Neuronal stem cell (in vitro differentiated cells): ENCODE data around the gene ABR.

Experiments used
- DNase-seq: peaks from one replicate; pipeline ENCODE4 v3.0.0-alpha.2; 2013; ENCODE audit warnings: low spot score
- H2AFZ ChIP-seq: one replicate; pipeline ENCODE4 v1.6.1; 2013; ENCODE audit warnings: mild to moderate bottlenecking, low read length, inconsistent platforms
- H2AK5ac ChIP-seq: 2 replicates; pipeline ENCODE4 v1.6.1; 2013; ENCODE audit warnings: low read depth, mild to moderate bottlenecking, inconsistent platforms, low read length, moderate library complexity, mixed read lengths
- H2BK120ac ChIP-seq: 2 replicates; pipeline ENCODE4 v1.6.1; 2013; ENCODE audit warnings: low read depth, mild to moderate bottlenecking, inconsistent platforms, low read length, moderate library complexity, mixed read lengths
- H2BK12ac ChIP-seq: one replicate; pipeline ENCODE4 v1.6.1; 2013; ENCODE audit warnings: low read length, inconsistent platforms
- H2BK15ac ChIP-seq: 2 replicates; pipeline ENCODE4 v1.6.1; 2013; ENCODE audit warnings: mild to moderate bottlenecking, low read length, inconsistent platforms, mixed read lengths
- H2BK5ac ChIP-seq: one replicate; pipeline ENCODE4 v1.6.1; 2013; ENCODE audit warnings: inconsistent platforms, mild to moderate bottlenecking, low read length, moderate library complexity
- H3K14ac ChIP-seq: one replicate; pipeline ENCODE4 v1.6.1; 2013; ENCODE audit warnings: low read length, inconsistent platforms
- H3K18ac ChIP-seq: 2 replicates; pipeline ENCODE4 v1.6.1; 2013; ENCODE audit warnings: low read length, inconsistent platforms
- H3K23ac ChIP-seq: 2 replicates; pipeline ENCODE4 v1.6.1; 2013; ENCODE audit warnings: low read depth, mild to moderate bottlenecking, mixed read lengths, low read length, inconsistent platforms; ENCODE audit not compliant: poor library complexity
- H3K27ac ChIP-seq: replicated peaks from 3 replicates; pipeline ENCODE4 v1.5.1; 2013; ENCODE audit warnings: low read length, inconsistent platforms
- H3K27me3 ChIP-seq, 3 experiments: 2 replicates each; pipeline ENCODE4 v1.6.1; 2013; ENCODE audit warnings: low read length in 3 of 3, mild to moderate bottlenecking in 2 of 3, inconsistent platforms in 1 of 3, low read depth in 1 of 3, mixed read lengths in 1 of 3, moderate library complexity in 1 of 3; ENCODE audit not compliant: control insufficient read depth in 3 of 3, insufficient read depth in 3 of 3
- H3K36me3 ChIP-seq, 2 donors: replicated peaks in 1 of 2; 2 replicates each; pipeline ENCODE4 v1.6.1; 2013; ENCODE audit warnings: low read length in 2 of 2; ENCODE audit not compliant: control insufficient read depth in 2 of 2, insufficient read depth in 2 of 2
- H3K4ac ChIP-seq: 2 replicates; pipeline ENCODE4 v1.6.1; 2013; ENCODE audit warnings: inconsistent platforms, mild to moderate bottlenecking, low read length, moderate library complexity
- H3K4me1 ChIP-seq, 2 donors: 1 replicate in 1 of 2; 2 replicates in 1 of 2; pipeline ENCODE4 v1.6.1; 2013; ENCODE audit warnings: low read length in 2 of 2, low read depth in 1 of 2; ENCODE audit not compliant: control insufficient read depth in 2 of 2, insufficient read depth in 1 of 2
- H3K4me2 ChIP-seq: one replicate; pipeline ENCODE4 v1.6.1; 2013; ENCODE audit warnings: mild to moderate bottlenecking, low read length, inconsistent platforms; ENCODE audit not compliant: insufficient read depth, poor library complexity, severe bottlenecking
- H3K4me3 ChIP-seq, 2 donors: 2 replicates each; pipeline ENCODE4 v1.5.1; 2013; ENCODE audit warnings: low read length in 2 of 2, mild to moderate bottlenecking in 2 of 2, inconsistent platforms in 1 of 2, moderate library complexity in 1 of 2
- H3K79me1 ChIP-seq: one replicate; pipeline ENCODE4 v1.6.1; 2013; ENCODE audit warnings: low read depth, mild to moderate bottlenecking, inconsistent platforms, low read length, moderate library complexity
- H3K9ac ChIP-seq: one replicate; pipeline ENCODE4 v1.6.1; 2013; ENCODE audit warnings: mild to moderate bottlenecking, low read depth, low read length, inconsistent platforms; ENCODE audit not compliant: poor library complexity
- H3K9me3 ChIP-seq, 2 donors: replicated peaks in 1 of 2; 2 replicates each; pipeline versions ENCODE3 to v1.6.1; 2013; ENCODE audit warnings: low read length in 2 of 2, mild to moderate bottlenecking in 2 of 2, inconsistent platforms in 1 of 2, low read depth in 1 of 2, mixed read lengths in 1 of 2, moderate library complexity in 1 of 2; ENCODE audit not compliant: control insufficient read depth in 2 of 2, insufficient read depth in 1 of 2
- H4K8ac ChIP-seq: one replicate; pipeline ENCODE4 v1.6.1; 2013; ENCODE audit warnings: low read depth, mild to moderate bottlenecking, inconsistent platforms, low read length, moderate library complexity
- H4K91ac ChIP-seq: one replicate; pipeline ENCODE4 v1.6.1; 2013; ENCODE audit warnings: low read length, low read depth, mild to moderate bottlenecking, inconsistent platforms; ENCODE audit not compliant: poor library complexity
- WGBS, 2 donors: extraction: QIAGEN DNeasy Blood & Tissue Kit; methylation state at CpG; one replicate each; pipeline ENCODE4 v1.1.7; 2013; ENCODE audit warnings: missing lambda C conversion rate in 2 of 2, mixed read lengths in 1 of 2; ENCODE audit not compliant: insufficient read length in 2 of 2, insufficient replicate concordance in 1 of 2; ENCODE audit errors: extremely low coverage in 2 of 2; 5-methylcytosine and 5-hydroxymethylcytosine counted together

Gene ABR

GRCh38 chr17:1005361-1005946 is 174.3 kb downstream of the ABR start:
- Histone ChIP-seq H4K8ac (no peak overlapping the region), H2BK15ac (no peak overlapping the region), H3K9ac (no peak overlapping the region), H2BK120ac (no peak overlapping the region), H3K27ac (no peak overlapping the region), H3K14ac (no peak overlapping the region), H2AFZ (no peak overlapping the region), H3K23ac (no peak overlapping the region), H3K27me3 (no peaks in the 10 kb centered on the region), H2BK12ac (no peak overlapping the region), H4K91ac (no peak overlapping the region), H2BK5ac (no peak overlapping the region), H3K9me3 (no peaks in the 10 kb centered on the region), H3K4me2 (no peak overlapping the region), H3K36me3 (peaks cover 64 to 86% of the 10 kb centered on the region in 2 donors), H3K4me1 (no peaks in the 10 kb centered on the region), H3K79me1 (peaks cover 2% of the 10 kb centered on the region), H2AK5ac (no peak overlapping the region), H3K18ac (no peak overlapping the region), H3K4ac (no peak overlapping the region), H3K4me3 (no peak overlapping the region)
- no peak for DNase-seq
- no CpG with 5 or more reads among the region's 23 CpGs for WGBS, 2 donors

- no CpG with 5 or more reads among the region's 13 CpGs for WGBS, 2 donors
- Histone ChIP-seq H3K23ac (no peak overlapping the region), H3K4me2 (no peak overlapping the region), H2AFZ (no peak overlapping the region), H2BK120ac (no peak overlapping the region), H3K9ac (no peak overlapping the region), H3K79me1 (no peaks in the 10 kb centered on the region), H3K27me3 (no peaks in the 10 kb centered on the region), H3K18ac (no peak overlapping the region), H2AK5ac (peak overlapping the region; percentile 56), H3K4me1 (no peaks in the 10 kb centered on the region), H4K8ac (no peak overlapping the region), H3K9me3 (no peaks in the 10 kb centered on the region), H3K14ac (no peak overlapping the region), H3K4ac (no peak overlapping the region), H2BK12ac (no peak overlapping the region), H2BK15ac (no peak overlapping the region), H2BK5ac (peak overlapping the region; percentile 60), H3K4me3 (no peak overlapping the region), H3K27ac (no peak overlapping the region), H3K36me3 (peaks cover 61 to 85% of the 10 kb centered on the region in 2 donors), H4K91ac (no peak overlapping the region)
- no peak for DNase-seq
Observed at GRCh38 chr17:1004769-1005295, 174.9 kb downstream of the ABR start.

- H3K9me3 ChIP-seq, result no peaks in the 10 kb centered on the region
- no peak overlapping the region for H3K14ac ChIP-seq
- H2BK15ac ChIP-seq, result no peak overlapping the region
- peaks cover 62 to 88% of the 10 kb centered on the region in 2 donors for H3K36me3 ChIP-seq
- H3K27ac ChIP-seq, result no peak overlapping the region
- no peaks in the 10 kb centered on the region for H3K79me1 ChIP-seq
- no peak overlapping the region for H3K9ac ChIP-seq
- no peak overlapping the region for H3K4ac ChIP-seq
- DNase-seq, result no peak
- no peak overlapping the region for H2AK5ac ChIP-seq
- H4K8ac ChIP-seq, result no peak overlapping the region
- no peak overlapping the region for H3K4me3 ChIP-seq
- H2BK12ac ChIP-seq, result no peak overlapping the region
- no peak overlapping the region for H2AFZ ChIP-seq
- H3K4me1 ChIP-seq, result no peaks in the 10 kb centered on the region
- WGBS, 2 donors, result no CpG with 5 or more reads among the region's 30 CpGs
- H3K18ac ChIP-seq, result no peak overlapping the region
- no peak overlapping the region for H3K23ac ChIP-seq
- H2BK5ac ChIP-seq, result peak overlapping the region; percentile 60
- H4K91ac ChIP-seq, result no peak overlapping the region
- no peaks in the 10 kb centered on the region for H3K27me3 ChIP-seq
- no peak overlapping the region for H3K4me2 ChIP-seq
- H2BK120ac ChIP-seq, result no peak overlapping the region
Observed at GRCh38 chr17:1003972-1004768, 175.6 kb downstream of the ABR start.

- Histone ChIP-seq H2BK5ac (no peak overlapping the region), H3K79me1 (no peaks in the 10 kb centered on the region), H3K4ac (no peak overlapping the region), H3K14ac (no peak overlapping the region), H3K36me3 (peaks cover 57 to 88% of the 10 kb centered on the region in 2 donors), H3K4me1 (no peaks in the 10 kb centered on the region), H3K18ac (no peak overlapping the region), H3K9ac (no peak overlapping the region), H2BK15ac (no peak overlapping the region), H2AK5ac (no peak overlapping the region), H4K8ac (no peak overlapping the region), H3K4me2 (no peak overlapping the region), H4K91ac (no peak overlapping the region), H3K4me3 (no peak overlapping the region), H3K27me3 (no peaks in the 10 kb centered on the region), H3K27ac (no peak overlapping the region), H3K23ac (no peak overlapping the region), H2BK120ac (no peak overlapping the region), H3K9me3 (no peaks in the 10 kb centered on the region), H2BK12ac (no peak overlapping the region), H2AFZ (no peak overlapping the region)
- DNase-seq, result no peak
- no CpG with 5 or more reads among the region's 5 CpGs for WGBS, 2 donors
Observed at GRCh38 chr17:1003633-1003971, 176.2 kb downstream of the ABR start.
